ENCODE data around the gene GGT7.

- TF ChIP-seq TCF7 (CRISPR knock-in tag; IDR thresholded peaks at IDR 0.05; ENCODE audit: low read depth) (no peak), MXD4 (CRISPR knock-in tag; IDR thresholded peaks at IDR 0.05; ENCODE audit: borderline replicate concordance) (no peak), FOXP1 (CRISPR knock-in tag; IDR thresholded peaks at IDR 0.05; ENCODE audit: borderline replicate concordance) (no peak), MAX (CRISPR knock-in tag; IDR thresholded peaks at IDR 0.05) (no peak), JUN (CRISPR knock-in tag; IDR thresholded peaks at IDR 0.05) (no peak), CTCF (IDR thresholded peaks at IDR 0.05) (no peak), NR3C1 (CRISPR knock-in tag; conservative IDR thresholded peaks at IDR 0.05; ENCODE audit: low read depth) (no peak)
Measured at GRCh38 chr20:34883087-34883688, 10.5 kb upstream of the GGT7 start.
